NCI-H510A treated with DMSO at 0.1 percent for 48 hours (cell line): ENCODE measurements around the gene GLI2.

ENCODE experiments used
- DNase-seq: peaks from one replicate; lab custom pipeline; 2025; lab: John Stamatoyannopoulos, UW

GLI2 gene

GRCh38 chr2:120712180-120712681, 23.4 kb upstream of the GLI2 start:
- DNase-seq, result no peak

- DNase-seq, result no peak
Measured at GRCh38 chr2:120715353-120715752, 20.3 kb upstream of the GLI2 start.

- DNase-seq, result no peak
Measured at GRCh38 chr2:120715941-120716340, 19.7 kb upstream of the GLI2 start.

- DNase-seq, result no peak
Measured at GRCh38 chr2:120716641-120717585, 18.8 kb upstream of the GLI2 start.

- DNase-seq, result no peak
Measured at GRCh38 chr2:120719491-120719890, 16.2 kb upstream of the GLI2 start.

- DNase-seq, result no peak
Measured at GRCh38 chr2:120720231-120720630, 15.4 kb upstream of the GLI2 start.

GRCh38 chr2:120720746-120721375, 14.8 kb upstream of the GLI2 start:
- DNase-seq, result no peak

- DNase-seq, result no peak
Measured at GRCh38 chr2:120722246-120722567, 13.5 kb upstream of the GLI2 start.

- peak; percentile 29 for DNase-seq
Measured at GRCh38 chr2:120722568-120723421, 12.9 kb upstream of the GLI2 start.

- DNase-seq, result no peak
Measured at GRCh38 chr2:120726245-120726644, 9.4 kb upstream of the GLI2 start.

- peak; percentile 60 for DNase-seq
Measured at GRCh38 chr2:120729406-120730399, 6.0 kb upstream of the GLI2 start.

- no peak for DNase-seq
Measured at GRCh38 chr2:120731175-120731574, 4.5 kb upstream of the GLI2 start.

- no peak for DNase-seq
Measured at GRCh38 chr2:120732506-120733237, 3.0 kb upstream of the GLI2 start.

- no peak for DNase-seq
Measured at GRCh38 chr2:120733238-120733932, 2.3 kb upstream of the GLI2 start.

- DNase-seq, result no peak
Measured at GRCh38 chr2:120734930-120735651, 577 bp upstream of the GLI2 start.

GRCh38 chr2:120736202-120736623, 545 bp downstream of the GLI2 start:
- no peak for DNase-seq

- peak; percentile 50 for DNase-seq
Measured at GRCh38 chr2:120736624-120737339, 1.1 kb downstream of the GLI2 start.

- peak; percentile 66 for DNase-seq
Measured at GRCh38 chr2:120737340-120738101, 1.9 kb downstream of the GLI2 start.
